8988T (cell line): ENCODE results near the gene ST7L.
"Not testable (repeated sequence)": the region's sequence is repeated elsewhere in the genome, so short reads cannot be mapped to it uniquely, and the experiment has no call there.

Experiments used
- DNase-seq: peaks from one replicate; pipeline ENCODE4 v3.0.0; 2011

Gene ST7L

GRCh38 chr1:112486063-112486462 lies 132.9 kb downstream of the ST7L start:
- not testable (repeated sequence) for DNase-seq

GRCh38 chr1:112478314-112478713 lies 140.6 kb downstream of the ST7L start:
- DNase-seq: no peak

GRCh38 chr1:112477550-112477949 lies 141.4 kb downstream of the ST7L start:
- no peak for DNase-seq
